ENCODE results near the gene HMCES.
A peak's percentile ranks its signal among the peaks of the same experiment; 100 is the strongest.

The HMCES gene, protein sequence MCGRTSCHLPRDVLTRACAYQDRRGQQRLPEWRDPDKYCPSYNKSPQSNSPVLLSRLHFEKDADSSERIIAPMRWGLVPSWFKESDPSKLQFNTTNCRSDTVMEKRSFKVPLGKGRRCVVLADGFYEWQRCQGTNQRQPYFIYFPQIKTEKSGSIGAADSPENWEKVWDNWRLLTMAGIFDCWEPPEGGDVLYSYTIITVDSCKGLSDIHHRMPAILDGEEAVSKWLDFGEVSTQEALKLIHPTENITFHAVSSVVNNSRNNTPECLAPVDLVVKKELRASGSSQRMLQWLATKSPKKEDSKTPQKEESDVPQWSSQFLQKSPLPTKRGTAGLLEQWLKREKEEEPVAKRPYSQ

DNA sequence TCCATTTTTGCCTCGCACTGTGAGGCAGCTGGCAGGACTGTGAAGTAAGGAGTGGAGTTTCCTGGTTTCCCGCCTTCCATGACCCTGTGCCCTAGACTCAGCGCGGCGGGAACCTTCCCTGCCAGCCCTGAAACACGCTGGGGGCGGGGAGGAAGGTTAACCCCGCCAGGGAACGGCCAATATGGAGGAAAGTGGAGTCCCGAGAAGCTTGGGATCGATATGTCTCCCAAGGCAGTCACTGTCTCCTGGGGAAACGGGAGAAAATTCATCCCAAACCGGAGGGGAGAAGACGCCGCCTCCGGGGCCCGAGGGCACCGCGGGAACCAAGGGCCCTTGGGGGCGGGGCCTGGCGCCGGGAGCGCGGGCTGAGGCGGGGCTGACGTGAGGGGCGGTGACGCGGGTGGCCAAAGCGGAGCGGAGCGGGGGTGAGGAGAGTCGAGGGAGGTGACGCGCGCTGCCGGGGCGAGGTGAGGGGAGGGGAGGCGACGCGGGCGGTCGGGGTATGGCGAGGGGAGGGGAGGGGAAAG lies at the start of gene HMCES:
Gene HMCES, plus strand, starts transcription at position 432 of the 527 bp plus-strand sequence. CDS start 863 bp downstream, outside the sequence.
- DNase-seq, result peak; percentile 93

DNA sequence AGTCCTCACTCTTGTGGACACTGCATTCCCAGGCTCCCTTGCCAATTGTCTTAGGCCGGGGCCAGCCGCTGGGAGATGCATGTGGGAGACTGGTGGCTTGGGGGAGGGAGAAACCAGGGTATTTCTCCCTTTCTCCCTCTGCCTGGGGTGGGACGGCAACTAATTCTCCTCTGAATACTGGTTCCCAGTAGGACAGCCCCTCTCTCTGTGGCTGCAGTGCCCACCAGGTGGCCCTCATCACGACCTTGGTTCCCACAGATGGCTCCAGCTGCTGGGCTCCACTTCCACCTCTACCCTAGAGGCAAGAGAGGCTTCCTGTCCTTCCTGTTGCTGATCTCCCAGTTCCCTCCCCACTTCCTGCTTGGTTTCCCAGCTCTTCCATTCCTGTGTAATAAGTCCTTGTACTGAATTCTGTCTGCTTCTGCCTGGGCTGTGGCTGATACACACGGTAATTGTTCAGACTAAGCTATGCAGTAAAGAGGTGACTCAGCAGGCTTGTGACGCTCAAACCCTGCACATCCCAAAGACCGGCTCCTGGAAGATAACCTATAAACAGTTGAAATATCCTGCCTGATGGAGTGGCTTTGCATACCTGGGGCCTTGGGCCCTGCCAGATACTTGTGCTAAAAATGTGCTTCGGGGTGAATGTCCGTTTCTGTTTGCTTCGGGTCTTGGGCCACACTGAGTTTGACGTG lies 49.6 kb upstream of the HMCES start:
- DNase-seq, result no peak

DNA sequence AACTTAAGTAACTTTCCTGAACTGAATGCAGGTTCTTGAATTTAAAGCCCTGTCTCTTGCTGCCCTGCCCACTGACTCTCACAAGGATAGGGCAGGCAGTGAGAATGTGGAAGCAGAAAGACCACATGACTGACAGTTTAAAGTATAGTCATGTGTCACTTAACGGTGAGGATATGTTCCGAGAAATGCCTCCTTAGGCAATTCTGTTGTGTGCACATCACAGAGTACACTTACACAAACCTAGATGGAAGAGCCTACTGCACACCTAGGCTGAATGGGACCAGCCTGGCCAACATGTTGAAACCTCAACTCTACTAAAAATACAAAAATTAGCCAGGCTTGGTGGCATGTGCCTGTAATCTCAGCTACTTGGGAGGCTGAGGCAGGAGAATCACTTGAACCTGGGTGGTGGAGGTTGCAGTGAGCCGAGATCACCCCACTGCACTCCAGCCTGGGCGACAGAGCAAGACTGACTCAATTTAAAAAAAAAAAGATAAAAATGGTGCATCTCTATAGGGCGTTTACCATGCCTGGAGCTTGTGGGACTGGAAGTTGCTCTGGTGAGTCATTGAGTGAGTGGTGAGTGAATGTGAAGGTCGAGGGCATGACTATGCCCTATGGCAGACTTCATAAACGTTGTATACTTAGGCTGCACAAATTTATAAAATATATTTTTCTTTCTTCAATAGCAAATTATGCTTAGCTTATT lies 48.2 kb upstream of the HMCES start:
- no peak for DNase-seq

DNA sequence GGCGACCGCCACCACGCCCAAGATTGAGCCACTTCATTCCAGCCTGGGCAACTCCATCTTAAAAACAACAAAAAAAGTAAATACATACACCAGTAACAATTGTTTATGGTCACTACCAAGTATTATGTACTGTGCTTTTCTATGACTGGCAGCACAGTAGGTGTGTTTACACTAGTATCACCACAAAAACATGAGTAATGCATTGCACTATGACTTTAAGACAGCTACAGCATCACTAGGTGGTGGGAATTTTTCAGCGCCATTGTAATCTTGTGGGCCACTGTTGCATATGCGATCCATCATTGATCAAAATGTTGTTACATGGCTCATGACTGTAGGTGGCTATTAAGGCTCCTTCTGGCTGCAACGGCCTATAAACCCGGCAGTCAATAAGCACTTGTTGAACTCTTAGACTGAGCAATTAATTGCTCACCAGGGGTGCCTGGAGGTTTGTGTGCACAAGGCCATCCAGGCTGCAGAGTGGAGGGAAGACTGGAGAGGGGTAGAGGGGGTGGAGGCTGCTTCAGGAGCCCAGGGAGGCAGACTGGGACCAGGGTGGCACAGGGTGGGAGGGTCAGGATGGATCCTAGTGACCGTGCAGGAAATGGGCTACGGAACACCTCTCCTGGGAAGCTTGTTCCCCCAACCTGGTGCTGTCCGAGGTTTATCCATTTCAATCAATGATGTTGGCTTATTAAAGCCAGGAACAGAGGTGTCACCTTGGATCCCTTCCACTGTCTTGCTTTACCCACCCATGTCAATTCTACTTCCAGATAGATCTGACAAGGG lies 47.1 kb upstream of the HMCES start:
- DNase-seq, result no peak

DNA sequence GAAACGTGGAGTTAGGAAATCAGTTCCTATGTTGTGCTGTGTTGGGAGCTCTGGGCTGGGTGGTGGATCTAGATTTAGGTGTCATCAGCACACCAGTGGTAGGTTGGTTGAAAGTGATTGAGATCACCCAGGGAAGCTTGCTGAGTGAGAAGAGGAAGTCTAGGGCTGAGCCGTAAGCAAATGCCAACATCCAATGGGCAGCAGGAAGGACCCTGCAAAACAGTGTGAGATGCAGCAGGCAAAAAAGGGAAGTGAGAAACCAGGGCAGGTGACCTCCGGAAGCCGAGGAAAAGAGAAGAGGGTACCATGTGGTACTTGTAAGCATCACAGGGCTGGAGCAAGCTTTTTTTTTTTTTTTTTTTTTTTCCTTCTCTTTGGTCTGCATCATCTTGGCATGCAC lies 45.1 kb upstream of the HMCES start:
- DNase-seq, result peak; percentile 96

DNA sequence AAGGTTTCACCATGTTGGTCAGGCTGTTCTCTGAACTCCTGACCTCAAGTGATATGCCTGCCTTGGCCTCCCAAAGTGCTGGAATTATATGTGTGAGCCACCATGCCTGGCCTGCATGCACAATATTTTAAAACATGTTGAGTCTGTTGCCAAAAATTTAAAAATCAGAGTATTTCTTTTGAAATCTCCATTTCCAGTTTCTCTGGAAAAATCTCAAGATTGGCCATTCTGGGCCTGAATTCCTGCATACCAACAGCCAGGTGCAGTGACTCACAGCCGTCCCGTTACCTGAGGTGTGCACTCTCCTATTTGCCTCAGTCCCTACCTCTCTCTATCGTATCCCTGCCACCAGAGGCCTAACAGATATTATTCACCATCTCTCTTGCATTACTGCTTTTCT lies 44.2 kb upstream of the HMCES start:
- DNase-seq, result no peak

DNA sequence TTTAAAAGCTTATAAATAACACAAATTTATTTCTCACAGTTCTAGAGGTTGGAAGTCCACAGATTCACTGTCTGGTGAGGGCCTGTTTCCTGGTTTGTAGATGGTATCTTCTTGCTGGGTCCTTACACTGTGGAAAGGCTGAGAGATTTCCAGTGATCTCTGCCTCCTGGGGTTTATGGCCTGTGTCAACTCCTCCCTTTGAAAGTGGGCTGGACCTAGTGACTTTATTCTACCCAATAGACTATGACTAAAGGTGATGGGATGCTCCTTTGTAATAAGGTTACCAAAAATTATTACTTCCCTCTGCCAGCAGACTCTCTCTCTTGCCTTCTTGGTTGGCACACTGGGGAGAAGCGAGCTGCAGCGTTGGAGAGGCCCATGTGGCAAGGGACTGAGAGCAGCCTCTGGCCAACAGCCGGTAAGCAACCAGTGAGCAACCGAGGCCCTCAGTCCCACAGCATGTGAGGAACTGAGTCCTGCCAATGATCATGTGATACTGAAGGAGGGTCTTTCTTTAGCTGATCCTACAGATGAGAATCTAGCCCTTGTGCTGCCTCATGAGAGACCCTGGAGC lies 43.2 kb upstream of the HMCES start:
- DNase-seq, result no peak

DNA sequence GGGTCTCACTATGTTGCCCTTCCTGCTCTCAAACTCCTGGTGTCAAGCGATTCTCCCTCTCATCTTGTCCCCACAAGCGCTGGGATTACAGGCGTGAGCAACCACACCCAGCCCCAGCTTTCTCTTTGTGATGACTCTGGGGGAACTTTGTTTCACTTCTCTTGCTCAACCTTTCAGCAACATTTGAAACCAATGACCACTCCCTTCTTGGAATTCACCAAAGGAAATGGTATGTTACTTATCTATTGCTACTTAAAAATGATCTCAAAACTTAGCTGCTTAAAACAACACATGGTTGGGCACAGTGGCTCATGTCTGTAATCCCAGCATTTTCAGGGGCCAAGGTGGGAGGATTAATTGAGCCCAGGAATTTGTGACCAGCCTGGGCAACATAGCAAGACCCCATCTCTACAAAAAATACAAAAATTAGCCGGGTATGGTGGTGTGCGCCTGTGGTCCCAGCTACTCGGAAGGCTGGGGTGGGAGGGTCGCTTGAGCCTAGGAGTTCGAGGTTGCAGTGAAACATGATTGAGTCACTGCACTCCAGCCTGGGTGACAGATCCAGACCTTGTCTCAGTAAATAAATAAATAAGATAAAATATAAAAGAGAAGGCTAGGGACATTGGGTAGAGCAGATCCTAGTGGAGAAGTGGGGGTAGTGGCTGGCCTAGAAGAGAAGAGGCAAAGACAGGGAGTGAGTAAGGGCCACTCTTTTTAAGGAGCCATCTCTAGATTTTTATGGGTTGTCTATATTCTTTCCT lies 39.5 kb upstream of the HMCES start:
- DNase-seq, result peak; percentile 72

DNA sequence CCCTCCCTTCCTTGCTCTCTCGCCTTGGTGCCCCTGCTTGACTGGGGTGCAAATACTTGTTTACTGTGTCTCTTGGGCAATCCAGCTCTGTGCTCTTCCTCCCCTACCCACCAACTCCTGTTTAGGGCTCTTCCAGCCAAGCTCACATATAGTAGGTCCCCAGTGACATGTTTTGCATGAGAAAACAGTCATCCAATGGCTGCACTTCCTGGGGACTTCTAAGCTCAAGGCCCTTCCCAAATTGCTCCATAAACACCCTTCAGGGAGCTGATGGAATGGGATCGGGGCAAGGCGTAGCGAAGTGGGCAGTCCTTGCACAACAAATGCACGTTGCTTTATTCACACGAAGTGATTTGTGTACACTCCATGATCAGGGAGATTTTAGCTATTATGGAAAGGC lies 38.7 kb upstream of the HMCES start:
- no peak for DNase-seq

DNA sequence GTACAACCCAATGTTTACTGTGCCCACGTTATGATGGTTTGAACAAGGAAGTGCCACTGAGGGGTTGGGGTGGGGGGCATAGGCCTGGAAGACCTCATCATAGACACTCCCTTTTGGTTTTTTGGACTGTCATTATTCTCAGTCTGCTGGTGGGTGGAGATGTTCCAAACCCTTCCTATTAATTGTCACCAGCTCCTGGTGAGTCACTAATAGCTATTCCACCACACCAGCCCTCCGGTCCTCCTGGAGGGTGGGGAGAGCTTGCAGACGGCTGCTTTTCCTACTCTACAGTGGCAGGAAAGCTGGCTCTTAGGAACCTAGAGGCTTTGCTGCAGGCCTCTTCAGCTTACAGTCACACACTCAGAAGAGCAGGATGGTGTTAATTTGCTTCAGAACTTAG lies 38.2 kb upstream of the HMCES start:
- DNase-seq, result no peak

DNA sequence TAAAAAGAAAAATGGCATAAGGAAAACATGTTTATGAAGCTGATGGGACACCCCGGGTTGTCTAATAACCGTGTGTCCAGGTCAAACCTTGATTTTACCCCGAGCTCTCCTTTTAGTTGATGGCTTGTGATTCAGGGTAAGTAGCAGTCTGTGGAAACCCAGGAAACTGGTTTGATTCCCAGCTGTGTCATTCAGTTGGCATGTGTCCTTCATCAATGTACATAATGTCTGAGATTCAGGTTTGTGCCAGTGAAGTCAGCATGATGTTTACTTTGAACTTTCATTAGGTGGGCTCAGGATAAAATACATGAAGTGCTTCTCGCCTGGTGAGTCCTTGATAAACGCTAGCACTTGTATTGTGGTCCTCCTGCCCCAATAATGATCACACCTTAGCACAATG lies 33.5 kb upstream of the HMCES start:
- no peak for DNase-seq

DNA sequence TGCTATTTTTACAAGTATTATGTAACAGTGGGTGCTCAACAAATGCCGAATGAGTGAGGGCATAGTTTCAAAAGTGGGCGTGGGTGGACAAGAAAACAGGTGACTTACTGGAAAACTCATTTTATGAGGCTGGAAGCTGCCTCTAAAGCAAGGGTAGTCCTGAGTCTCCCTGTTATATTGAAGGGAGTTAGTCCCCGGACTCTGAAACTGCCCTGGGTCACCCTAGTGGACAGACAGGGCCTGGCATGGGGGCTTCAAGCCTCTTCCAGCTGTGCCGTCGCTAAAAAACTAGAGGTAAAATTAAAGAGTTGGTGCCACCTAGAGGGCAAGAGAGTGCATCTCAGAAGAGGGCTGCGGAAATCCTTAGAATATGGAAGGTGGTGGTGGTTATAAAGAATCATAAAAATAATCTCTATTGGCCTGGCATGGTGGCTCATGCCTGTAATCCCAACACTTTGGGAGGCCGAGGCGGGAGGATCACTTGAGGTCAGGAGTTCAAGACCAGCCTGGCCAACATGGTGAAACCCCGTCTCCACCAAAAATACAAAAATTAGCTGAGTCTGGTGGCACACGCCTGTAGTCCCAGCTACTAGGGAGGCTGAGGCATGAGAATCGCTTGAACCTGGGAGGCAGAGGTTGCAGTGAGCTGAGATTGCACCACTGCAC lies 32.9 kb upstream of the HMCES start:
- DNase-seq, result peak; percentile 91

DNA sequence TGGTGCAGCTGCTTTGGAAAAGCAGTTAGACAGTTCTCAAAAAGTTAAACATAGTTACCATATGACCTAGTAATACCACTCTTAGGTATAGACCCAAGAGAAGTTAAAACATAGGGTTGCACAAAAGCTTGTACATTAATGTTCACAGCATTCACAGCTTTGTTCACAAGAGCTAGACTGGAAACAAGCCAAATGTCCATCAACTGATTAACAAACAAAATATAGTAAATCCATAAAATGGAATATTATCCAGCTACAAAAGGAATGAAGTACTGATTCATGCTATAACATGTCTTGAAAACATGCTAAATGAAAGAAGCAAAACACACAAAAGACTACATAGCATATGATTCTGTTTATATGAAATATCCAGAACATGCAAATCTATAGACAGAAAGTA lies 32.0 kb upstream of the HMCES start:
- DNase-seq, result no peak

DNA sequence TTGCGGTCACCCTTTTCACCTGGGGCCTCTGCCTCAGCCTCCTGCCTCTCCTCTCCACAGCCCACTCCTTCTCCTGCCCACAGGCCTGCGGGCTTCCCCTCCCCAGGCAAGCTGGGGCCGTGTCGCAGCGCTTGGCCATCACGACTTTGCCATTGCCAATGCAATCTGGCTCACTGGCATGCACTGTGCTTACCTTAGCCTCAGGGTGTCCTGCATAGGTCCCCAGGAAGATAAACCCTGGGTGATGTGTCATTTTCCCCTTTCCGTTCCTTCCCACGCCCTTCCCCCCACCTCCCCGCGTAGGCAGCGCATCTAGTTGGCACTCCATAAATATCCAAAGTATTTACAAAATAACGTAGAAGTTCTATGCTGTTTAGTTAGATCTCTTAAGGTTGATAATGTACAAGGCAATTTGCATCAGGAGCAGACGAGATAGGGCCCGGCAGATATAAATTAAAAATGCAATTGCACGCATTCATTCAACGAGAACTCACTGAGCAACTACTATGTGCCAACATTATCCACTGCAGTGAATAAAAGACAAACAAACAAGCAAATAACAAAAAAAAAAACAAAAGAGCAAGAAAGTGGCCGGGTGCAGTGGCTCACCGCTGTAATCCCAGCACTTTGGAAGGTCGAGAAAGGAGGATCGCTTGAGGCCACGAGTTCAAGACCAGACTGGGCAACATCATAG lies 30.2 kb upstream of the HMCES start:
- no peak for DNase-seq

DNA sequence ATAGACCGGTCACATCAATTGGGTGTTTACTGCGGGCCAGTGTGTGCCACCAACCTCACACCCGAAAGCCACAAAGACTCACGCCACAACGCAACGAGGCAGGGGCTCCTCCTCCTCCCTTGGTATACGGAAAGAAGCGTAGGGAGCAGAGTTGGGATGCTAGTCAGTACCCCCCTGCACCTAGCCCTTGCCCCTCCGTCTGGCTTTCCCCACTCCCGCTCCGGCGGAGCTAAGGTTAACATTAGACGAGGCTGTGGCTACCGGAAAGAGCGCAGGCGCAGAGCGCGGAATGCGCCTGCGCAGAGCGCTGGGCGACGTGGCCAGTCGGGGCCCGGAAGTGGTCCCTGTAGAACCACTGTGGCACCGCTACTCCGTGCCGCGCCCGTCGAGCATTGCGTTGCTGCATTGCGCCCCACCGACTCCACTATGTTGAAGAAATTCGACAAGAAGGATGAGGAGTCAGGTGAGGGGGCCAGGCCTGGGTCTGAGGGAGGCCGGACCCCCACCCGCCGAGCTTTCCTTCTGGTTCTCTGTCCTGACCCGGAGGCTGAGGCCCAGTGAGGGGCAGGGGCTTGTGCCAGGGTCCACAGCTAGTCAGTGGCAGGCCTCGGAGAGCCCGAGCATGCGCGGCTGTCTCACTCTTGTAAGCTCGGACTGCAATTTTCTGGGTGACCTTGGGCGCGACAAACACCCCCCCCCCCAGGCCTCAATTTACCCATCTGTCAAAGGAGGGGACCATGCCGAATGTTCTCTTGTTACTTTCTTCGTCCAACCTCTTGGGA lies 29.2 kb upstream of the HMCES start, which contains the start of gene COPG1:
Gene COPG1, plus strand, starts transcription at position 323 of the 782 bp plus-strand sequence. Its CDS starts 104 bp downstream, at position 427.
- DNase-seq, result peak; percentile 94

DNA sequence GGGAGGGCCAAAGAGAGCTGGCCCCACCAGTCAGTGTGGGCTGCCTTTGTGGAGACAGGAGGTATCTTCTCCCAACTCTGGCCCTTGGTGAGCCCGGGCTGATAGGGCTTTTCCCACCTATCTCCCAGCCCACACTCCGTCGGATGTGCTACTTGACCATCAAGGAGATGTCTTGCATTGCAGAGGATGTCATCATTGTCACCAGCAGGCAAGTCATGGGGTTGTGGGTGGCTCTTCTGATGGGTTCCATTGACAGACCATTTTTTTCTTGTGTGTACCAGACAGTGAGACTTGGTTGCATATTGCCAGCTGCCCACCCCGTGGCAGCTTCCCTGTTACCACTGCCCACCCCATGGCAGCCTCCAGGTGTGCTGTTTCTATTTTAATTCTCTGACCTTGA lies 25.9 kb upstream of the HMCES start:
- no peak for DNase-seq

DNA sequence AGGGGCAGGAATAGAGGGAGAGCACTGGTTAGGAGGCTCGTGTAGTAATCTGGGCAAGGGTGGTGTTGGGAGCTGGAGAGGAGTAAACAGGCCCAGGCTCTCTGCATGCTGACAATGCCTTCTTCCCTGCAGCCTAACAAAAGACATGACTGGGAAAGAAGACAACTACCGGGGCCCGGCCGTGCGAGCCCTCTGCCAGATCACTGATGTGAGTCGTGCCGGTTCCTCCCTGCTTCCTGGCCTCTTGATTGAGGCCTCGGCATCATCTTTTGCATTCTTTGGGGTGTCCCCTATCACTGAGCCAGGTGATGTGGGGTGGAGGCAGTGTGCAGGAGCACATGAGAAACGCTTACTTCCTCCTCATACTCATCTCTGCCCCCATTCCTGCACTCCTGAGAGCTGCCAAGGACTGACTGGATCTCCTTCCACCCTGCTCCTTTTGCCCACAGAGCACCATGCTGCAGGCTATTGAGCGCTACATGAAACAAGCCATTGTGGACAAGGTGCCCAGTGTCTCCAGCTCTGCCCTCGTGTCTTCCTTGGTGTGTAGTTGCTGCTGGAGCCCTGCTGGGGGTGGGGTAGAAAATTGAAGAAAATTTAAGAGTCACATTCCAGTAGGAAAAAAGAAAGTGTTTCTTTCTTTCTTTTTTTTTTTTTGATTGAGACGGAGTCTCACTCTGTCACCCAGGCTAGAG lies 24.0 kb upstream of the HMCES start:
- DNase-seq, result no peak

DNA sequence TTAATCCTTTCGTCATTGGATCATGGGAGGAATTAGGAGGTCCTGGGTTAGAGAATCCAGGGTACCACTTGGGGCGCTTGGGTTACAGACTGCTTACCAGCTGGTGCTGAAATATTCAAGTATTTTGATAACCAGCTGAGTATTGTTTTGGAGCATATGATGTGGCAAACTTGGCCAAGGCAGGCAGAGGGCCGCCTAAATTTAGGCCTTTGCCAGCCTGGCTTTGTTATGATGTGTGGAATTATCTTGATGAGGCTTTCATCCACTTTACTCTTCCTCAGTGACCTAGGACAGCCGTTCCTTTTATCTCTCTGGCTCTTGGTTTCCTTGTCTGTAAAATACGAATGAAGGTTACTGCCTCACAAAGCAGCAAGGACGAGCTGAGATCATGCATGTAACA lies 22.4 kb upstream of the HMCES start:
- DNase-seq, result no peak

DNA sequence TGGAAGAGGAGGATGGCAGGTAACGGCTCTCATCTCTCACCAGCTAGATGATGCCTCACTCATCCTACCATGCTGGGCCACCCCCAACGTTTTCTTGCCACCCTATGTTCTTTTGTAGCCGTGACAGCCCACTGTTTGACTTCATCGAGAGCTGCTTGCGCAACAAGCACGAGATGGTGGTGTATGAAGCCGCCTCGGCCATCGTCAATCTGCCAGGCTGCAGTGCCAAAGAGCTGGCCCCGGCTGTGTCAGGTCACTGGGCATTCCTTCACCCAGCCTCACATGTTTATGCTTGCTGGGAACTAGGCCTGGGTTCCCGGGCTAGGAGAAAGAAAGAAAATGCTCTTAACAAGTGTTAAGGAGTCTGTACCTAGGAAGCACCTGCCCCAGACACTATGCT lies 21.1 kb upstream of the HMCES start:
- DNase-seq, result no peak
